Lung (tissue), 13 donors: ENCODE results near the gene TGFBI. TPM values are rescaled to one million over a fixed set of nuclear protein-coding genes. Genes with fewer than 3 reads are reported as not detected.

Experiments
- ATAC-seq: fragments of 200-7000 bp; cut with Tn5 transposase; one replicate; pipeline ENCODE4 v1.9.1; 2020; ENCODE audit warnings: moderate number of reproducible peaks; ENCODE audit not compliant: insufficient read depth, low FRiP score
- DNase-seq, 3 donors: peaks; one replicate each; pipeline ENCODE4 v3.0.0-alpha.2; 2013 to 2017
- H3K27ac ChIP-seq, 2 donors: one replicate each; pipeline ENCODE4 v1.5.1; 2013; ENCODE audit warnings: mild to moderate bottlenecking in 2 of 2, moderate library complexity in 2 of 2, control low read depth in 1 of 2, inconsistent platforms in 1 of 2, low read depth in 1 of 2, low read length in 1 of 2
- H3K27me3 ChIP-seq, 3 donors: one replicate each; pipeline ENCODE4 v1.5.1; 2013; ENCODE audit warnings: low read length in 2 of 3; ENCODE audit not compliant: control insufficient read depth in 3 of 3, insufficient read depth in 3 of 3
- H3K36me3 ChIP-seq, 4 donors: one replicate each; pipeline ENCODE4 v1.5.1; 2013; ENCODE audit warnings: low read length in 4 of 4, mild to moderate bottlenecking in 1 of 4, moderate library complexity in 1 of 4; ENCODE audit not compliant: control insufficient read depth in 4 of 4, insufficient read depth in 4 of 4
- H3K4me1 ChIP-seq, 5 donors: one replicate each; pipeline ENCODE4 v1.5.1; 2013; ENCODE audit warnings: low read length in 5 of 5, mild to moderate bottlenecking in 2 of 5, moderate library complexity in 1 of 5; ENCODE audit not compliant: control insufficient read depth in 5 of 5, insufficient read depth in 5 of 5
- H3K4me3 ChIP-seq: one replicate; pipeline ENCODE4 v1.5.1; 2013; ENCODE audit warnings: mild to moderate bottlenecking, control low read depth, moderate library complexity
- H3K9ac ChIP-seq, 2 donors: one replicate each; pipeline ENCODE4 v1.5.1; 2013; ENCODE audit warnings: low read length in 2 of 2, control low read depth in 1 of 2; ENCODE audit not compliant: insufficient read depth in 1 of 2
- H3K9me3 ChIP-seq, 4 donors: one replicate each; pipeline ENCODE4 v1.5.1; 2013; ENCODE audit warnings: low read length in 3 of 4, mild to moderate bottlenecking in 1 of 4, moderate library complexity in 1 of 4; ENCODE audit not compliant: control insufficient read depth in 4 of 4, insufficient read depth in 3 of 4
- CTCF ChIP-seq: IDR thresholded peaks from 2 replicates; pipeline ENCODE4 v1.5.1; 2012; ENCODE audit warnings: mild to moderate bottlenecking; ENCODE audit errors: control extremely low read depth, extremely low read depth
- WGBS, 2 donors: extraction: QIAGEN DNeasy Blood & Tissue Kit; methylation state at CpG; one replicate each; pipeline ENCODE4 v1.1.7; 2013; 5-methylcytosine and 5-hydroxymethylcytosine counted together
- polyA plus RNA-seq, 2 donors: library from polyadenylated mRNA; stranded (reverse); fragments of 200-250 nt; gene quantifications; one replicate each; pipeline ENCODE4 v1.2.1, GENCODE V29; 2013
- small RNA-seq: library from RNA; depleted of rRNA; stranded (forward); fragments of <200 nt; gene quantifications from one replicate; pipeline ENCODE3, GENCODE V24; 2014; ENCODE audit warnings: low replicate concordance
- total RNA-seq, 2 donors: library from RNA; depleted of rRNA in 1 of 2; stranded (reverse); fragments of >200 nt in 1 of 2; gene quantifications; one replicate each; pipeline ENCODE4 v1.2.1, GENCODE V29; 2014 to 2021
- donor health status: control.
- donor health status: control.
- donor health status: Bipolar disorder and iron deficiency.
- donor health status: healthy.
- donor health status: DM: yes; HTN: yes; CAD: no.

The TGFBI gene
- total and polyA plus RNA-seq, 4 donors: 96.4 to 146 (median 111) TPM

GRCh38 chr5:136108180-136108611, 79.4 kb downstream of the TGFBI start:
- H3K9ac ChIP-seq: no peak overlapping the region
- H3K27me3 ChIP-seq: no peaks in the 10 kb centered on the region
- no peaks in the 10 kb centered on the region for H3K9me3 ChIP-seq
- H3K4me3 ChIP-seq: no peak overlapping the region
- no peaks in the 10 kb centered on the region for H3K36me3 ChIP-seq
- 83 to 84% methylated on average over 2 of the region's 2 CpGs for WGBS, 2 donors
- H3K4me1 ChIP-seq: peaks cover 0 to 17% (median 5%) of the 10 kb centered on the region in 5 donors
- no peak for TF ChIP-seq CTCF
- DNase-seq (no peak), ATAC-seq (no peak)
- H3K27ac ChIP-seq: no peak overlapping the region

- no peak overlapping the region for H3K27ac ChIP-seq
- WGBS, 2 donors: 97 to 98% methylated on average over 1 of the region's 1 CpG
- no peaks in the 10 kb centered on the region for H3K36me3 ChIP-seq
- ATAC-seq (no peak), DNase-seq (no peak)
- no peak for TF ChIP-seq CTCF
- no peaks in the 10 kb centered on the region for H3K27me3 ChIP-seq
- H3K4me3 ChIP-seq: no peak overlapping the region
- peaks cover 0 to 15% (median 5%) of the 10 kb centered on the region in 5 donors for H3K4me1 ChIP-seq
- no peaks in the 10 kb centered on the region for H3K9me3 ChIP-seq
- H3K9ac ChIP-seq: no peak overlapping the region
Observed at GRCh38 chr5:136108766-136109165, 80.0 kb downstream of the TGFBI start.

GRCh38 chr5:136109453-136110135, 80.8 kb downstream of the TGFBI start:
- ATAC-seq (no peak), DNase-seq (no peak)
- H3K27me3 ChIP-seq: no peaks in the 10 kb centered on the region
- no peak overlapping the region for H3K9ac ChIP-seq
- H3K36me3 ChIP-seq: no peaks in the 10 kb centered on the region
- no peaks in the 10 kb centered on the region for H3K9me3 ChIP-seq
- peaks cover 0 to 7% (median 0%) of the 10 kb centered on the region in 5 donors for H3K4me1 ChIP-seq
- no peak overlapping the region for H3K4me3 ChIP-seq
- no peak overlapping the region for H3K27ac ChIP-seq
- TF ChIP-seq CTCF: no peak
- 94 to 95% methylated on average over 5 of the region's 5 CpGs for WGBS, 2 donors

Small RNA genes within 50 kb of the gene (small RNA-seq; reads per million reads assigned to genes)
- gene VTRNA2-1: 0.33 reads per million, percentile 39 among the genes with 10 or more reads in this experiment

Other genes starting within 250 kb of the TGFBI start
- gene SLC25A48, start 194.3 kb upstream of the TGFBI start, total RNA-seq: not detected
- not detected for gene SLC25A48, start 194.3 kb upstream of the TGFBI start, polyA plus RNA-seq
- not detected for gene IL9, start 133.1 kb upstream of the TGFBI start, total RNA-seq
- gene IL9, start 133.1 kb upstream of the TGFBI start, polyA plus RNA-seq: not detected
- not detected for gene LECT2, start 74.0 kb upstream of the TGFBI start, total RNA-seq
- not detected for gene LECT2, start 74.0 kb upstream of the TGFBI start, polyA plus RNA-seq
- 10 to 100 TPM; 44.2 to 67.0 TPM for gene SMAD5, start 103.9 kb downstream of the TGFBI start, total RNA-seq
- 1 to 10 TPM; 8.8 to 9.0 TPM for gene SMAD5, start 103.9 kb downstream of the TGFBI start, polyA plus RNA-seq
- gene SMIM32, start 164.2 kb downstream of the TGFBI start, total RNA-seq: under 1 TPM in 1 of 2 donors, not detected in 1; 0.48 TPM
- gene SMIM32, start 164.2 kb downstream of the TGFBI start, polyA plus RNA-seq: not detected